ENCODE measurements around the gene ENTPD6.
A peak's percentile ranks its signal among the peaks of the same experiment; 100 is the strongest.
"Not testable (repeated sequence)": the region's sequence is repeated elsewhere in the genome, so short reads cannot be mapped to it uniquely, and the experiment has no call there.

ENTPD6 gene

DNA sequence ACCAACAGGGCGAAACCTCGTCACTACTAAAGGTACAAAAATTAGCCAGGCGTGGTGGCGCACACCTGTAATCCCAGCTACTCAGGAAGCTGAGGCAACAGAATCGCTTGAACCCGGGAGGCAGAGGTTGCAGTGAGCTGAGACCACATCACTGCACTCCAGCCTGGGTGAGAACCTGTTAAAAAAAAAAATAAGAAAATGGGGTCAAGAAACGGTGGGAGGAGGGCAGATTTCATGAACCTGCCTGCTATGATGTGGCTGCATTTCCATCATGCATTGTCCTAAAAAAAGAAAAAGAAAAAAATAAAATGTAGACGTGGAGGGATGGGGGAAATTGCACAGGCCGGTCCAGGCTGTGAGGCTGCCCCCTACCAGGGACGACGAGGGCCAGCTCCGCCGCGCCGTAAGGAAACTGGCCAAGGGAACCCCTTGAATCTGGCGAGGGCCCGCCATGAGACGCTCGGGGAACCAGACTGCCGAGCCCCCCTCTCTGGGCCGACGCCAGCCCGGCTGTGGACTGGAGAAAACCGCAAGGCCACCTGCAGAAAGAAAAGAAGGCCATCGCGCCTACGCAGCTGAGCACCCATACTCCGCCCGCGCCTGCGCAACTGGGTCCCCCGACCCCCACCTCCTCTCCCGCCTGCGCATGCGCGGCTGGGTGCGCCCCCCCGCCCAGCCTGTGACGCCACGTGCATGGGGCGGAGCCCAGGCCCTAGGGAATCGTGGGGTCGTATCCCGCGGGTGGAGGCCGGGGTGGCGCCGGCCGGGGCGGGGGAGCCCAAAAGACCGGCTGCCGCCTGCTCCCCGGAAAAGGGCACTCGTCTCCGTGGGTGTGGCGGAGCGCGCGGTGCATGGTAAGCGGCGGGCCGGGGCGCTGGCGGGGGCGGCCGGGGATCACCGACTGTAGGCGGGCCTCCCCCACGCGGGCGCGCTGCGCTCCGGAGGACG lies at the start of gene ENTPD6:
Gene ENTPD6 (plus strand): TSS at position 699 of the 948 bp plus-strand sequence. CDS start 10,825 bp downstream, outside the sequence.
- DNase-seq, result peak; percentile 81 to 92 (median 86)

DNA sequence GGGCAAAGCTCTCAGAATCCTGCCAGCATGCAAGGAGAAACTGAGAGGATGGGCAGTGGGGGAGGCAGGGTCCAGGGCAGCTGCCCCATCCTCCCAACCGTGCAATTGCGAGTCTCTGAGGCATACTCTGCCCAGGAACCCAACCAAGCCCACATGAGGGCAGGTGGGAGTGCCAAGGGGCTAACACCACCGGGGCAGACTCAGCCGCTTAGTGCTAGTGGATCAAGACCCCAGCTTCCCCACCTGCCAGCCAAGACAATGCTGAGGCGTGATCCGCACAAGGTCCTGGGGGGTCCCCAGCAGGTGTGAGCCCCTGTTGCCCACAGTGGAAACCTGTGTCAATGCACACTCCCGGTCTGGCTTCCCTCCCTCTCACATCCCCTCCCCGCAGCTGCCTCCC lies 48.5 kb upstream of the ENTPD6 start:
- no peak for DNase-seq

DNA sequence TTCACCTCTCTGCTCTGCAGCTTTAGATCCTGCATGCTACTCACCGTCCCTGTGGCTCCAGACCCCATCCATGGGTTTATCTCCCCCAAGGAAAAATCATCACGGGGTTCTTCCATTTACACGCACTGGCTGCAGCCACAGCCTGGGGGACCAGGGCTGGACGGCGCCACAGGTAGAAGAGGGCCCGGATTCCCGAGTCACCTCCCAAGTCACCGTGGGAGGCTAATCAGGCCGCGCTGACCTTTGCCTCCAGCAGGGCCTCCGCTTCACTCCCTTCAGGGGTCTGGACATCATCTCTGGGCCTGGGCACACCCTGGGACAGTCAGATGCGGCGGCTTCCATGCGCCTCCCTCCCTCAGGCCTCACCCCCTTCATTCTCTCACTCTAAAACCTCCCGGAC lies 47.8 kb upstream of the ENTPD6 start:
- DNase-seq, result no peak

DNA sequence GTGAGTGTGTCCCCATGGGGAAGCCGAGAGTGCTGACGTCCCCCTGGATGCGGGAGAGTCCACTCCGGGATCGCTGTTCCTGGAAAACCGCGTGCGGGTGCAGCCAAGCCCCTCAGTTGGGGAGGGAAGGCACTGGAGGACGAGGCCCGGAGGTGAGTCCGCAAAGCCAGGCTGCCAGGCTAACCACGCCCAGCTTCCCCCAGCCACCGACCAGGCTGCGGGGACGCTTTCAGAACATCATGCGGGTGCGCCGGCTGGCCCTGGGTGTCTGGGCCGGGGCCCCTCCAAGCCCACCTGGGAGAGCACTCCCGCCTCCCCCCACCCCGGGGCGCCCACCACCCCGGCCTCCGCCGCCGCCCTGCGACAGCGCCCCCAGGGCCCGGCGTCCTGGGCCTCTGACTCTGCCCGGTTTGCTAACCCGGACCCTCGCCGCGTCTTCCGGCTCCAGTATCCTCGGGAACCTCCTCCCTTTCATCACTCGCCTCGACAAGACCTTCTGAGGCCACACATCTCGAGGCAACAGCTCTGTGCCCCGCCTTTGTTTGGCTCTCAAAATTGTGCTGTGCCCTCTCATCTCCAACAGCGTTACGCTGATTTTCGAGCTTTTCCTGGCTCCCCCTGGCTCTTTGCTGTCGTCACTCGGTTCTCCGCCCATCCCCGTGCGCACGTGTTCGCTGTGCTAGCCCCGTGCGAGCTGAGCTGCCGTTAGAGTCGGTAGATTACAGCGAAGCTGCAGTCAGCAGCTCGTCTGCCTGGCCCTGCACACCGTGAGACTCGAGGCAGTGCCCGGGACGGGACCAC lies 47.1 kb upstream of the ENTPD6 start:
- peak in 3 of 4 experiments; percentile 11 to 56 (median 28) for DNase-seq

DNA sequence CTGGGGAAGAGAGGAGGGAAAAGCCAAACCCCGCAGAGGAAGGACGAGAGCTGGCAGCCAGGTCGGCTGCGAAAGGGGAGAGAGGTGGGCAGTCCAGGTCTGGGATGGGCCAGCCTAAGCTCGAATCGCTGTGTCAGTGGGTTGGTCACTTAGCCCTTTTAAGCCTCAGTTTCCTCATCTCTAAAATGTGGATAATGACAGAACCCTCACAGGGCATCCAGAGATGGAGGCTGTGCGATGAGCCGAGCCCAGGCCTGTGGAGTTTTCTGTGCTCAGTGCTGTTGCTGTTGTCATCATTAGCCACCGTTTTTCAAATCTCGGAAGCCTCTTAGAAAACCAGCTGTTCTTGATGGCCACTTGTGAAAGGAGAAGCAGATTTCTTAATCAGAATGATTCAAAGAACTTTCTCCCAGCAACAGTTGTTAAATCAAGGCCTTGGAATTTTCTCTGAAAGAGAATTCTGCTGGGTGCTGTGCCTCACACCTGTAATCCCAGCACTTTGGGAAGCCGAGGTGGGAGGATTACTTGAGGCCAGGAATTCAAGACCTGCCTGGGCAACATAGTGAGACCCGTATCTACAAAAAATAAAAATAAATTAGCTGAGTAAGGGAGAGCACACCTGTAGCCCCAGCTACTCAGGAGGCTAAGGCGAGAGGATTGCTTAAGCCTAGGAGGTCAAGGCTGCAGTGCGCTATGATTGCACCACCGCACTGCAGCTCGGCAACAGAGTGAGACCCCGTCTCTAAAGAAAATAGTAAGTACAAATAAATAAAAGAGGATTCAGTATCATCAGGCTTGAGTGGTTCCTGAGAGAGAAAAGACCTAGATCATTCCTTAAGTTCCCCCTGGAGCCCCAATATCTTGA lies 46.3 kb upstream of the ENTPD6 start:
- no peak for DNase-seq

DNA sequence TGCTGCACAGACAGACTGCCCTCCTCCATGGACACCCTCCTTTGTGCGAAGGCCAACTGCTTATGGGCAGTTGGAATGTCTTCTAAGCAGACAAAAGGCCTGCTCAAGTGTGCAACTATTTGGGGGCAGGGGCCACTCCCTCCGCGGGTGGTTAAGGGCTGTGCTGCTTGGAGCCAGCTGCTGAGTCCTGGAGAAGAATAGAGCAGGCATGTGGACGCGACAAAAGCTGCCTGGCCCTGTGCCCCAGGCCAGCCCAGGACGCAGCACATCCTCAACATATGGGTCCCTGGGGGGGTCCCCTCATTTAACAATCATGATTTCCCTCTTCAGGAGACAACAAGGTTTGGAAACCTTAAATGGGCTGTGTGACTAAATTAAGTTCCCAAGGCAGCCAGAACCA lies 45.5 kb upstream of the ENTPD6 start:
- DNase-seq, result no peak

DNA sequence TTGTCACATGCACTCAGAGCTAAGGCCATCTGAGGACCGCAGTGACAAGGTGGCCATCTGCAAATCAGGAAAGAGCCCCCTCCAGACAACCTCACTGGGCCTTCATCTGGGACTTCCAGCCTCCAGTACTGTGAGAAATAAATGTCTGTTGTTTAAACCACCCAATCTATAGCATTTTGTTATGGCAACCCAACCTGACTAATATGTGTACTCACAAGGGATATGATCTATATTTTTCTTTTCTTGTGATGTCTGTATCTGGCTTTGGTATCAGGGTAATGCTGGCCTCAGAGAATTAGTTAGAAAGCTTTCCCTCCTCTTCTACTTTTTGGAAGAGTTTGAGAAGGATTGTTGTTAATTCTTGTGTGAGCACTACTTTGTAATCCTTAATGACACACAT lies 37.5 kb upstream of the ENTPD6 start:
- no peak for DNase-seq

DNA sequence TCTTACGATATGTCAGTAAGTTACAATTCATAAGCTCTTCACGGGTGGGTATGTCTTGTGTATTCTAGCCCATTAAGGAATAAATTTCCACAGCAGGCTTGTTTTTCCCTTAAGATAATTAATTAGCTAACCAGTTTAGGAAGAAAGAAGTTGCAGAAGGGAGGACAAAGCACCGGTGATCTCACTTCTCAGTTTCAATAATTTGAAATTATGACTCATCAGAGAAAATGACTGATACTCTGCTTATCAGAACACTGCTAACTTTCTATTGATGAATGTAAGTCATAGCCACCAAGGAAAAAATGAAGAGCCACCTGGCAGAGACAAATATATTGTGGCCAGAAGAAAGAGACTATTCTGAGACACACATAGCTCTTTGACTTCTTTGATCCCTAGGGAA lies 35.0 kb upstream of the ENTPD6 start:
- no peak for DNase-seq

DNA sequence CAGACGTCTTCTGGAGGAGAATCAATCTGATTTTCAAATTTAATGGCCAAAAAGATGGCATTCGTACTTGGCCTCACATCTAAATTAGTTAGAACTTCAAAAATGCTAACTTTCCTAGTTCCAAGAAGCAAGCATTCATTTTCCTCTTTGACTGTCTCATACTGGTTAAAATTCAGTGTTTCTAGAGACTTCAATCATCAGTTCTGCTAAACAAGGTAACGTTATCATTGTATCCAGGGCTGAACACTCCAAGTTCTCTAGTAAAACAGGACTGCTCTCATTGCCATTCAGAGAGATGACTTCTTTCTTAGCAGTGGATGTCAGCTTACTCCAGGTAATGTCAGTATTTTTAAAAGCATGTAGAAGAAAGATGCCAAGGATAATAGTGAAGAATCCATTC lies 34.6 kb upstream of the ENTPD6 start:
- no peak for DNase-seq

DNA sequence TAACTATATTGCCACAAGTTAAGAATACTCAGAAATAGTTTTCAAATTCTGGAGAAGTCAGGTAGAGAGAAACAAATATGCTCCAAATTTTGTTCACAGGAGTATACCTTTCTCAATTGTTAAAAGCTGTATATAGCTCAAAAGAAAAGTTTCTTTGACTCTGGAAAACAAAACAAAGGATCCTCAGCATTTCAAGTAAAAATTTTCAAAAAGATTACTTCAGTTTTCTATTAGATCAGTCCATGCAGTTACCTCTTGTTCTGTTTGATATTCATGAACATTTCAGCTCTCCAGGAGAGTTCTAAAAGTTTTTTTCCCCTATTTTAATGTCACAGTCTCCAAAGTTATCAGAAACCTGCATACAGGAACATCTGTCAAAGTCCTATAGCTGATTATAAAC lies 30.4 kb upstream of the ENTPD6 start:
- no peak for DNase-seq

DNA sequence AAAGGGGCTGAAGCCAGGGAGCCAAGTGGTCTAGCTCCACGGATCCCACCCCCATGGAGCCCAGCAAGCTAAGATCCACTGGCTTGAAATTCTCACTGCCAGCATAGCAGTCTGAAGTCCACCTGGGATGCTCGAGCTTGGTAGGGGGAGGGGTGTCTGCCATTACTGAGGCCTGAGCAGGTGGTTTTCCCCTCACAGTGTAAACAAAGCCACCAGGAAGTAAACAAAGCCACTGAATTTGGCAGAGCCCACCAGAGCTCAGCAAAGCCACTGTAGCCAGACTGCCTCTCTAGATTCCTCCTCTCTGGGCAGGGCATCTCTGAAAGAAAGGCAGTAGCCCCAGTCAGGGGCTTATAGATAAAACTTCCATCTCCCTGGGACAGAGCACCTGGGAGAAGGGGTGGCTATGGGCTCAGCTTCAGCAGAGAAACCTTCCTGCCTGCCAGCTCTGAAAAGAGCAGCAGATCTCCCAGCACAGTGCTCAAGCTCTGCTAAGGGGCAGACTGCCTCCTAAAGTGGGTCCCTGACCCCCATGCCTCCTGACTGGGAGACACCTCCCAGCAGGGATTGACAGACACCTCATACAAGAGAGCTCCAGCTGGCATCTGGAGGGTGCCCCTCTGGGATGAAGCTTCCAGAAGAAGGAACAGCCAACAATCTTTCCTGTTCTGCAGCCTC lies 29.3 kb upstream of the ENTPD6 start:
- not testable (repeated sequence) for DNase-seq

DNA sequence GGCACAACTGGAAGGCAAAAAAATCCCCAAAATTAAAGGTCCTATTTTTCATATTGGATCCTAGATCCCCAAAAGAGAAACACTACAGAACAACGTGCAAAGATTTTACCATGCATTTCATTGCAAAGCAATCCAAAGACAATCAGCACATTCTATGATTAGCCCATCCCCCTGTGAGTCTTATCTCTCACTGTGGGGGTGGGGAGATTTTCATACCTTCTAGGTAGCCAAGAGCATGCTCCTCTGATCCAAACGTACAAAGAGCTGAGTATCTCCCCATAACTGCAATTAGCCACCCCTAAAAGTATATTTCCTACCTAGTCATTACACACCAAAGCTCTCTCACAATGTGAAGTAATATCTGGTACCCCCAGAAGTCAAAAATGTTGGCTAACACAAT lies 22.2 kb upstream of the ENTPD6 start:
- DNase-seq, result no peak

DNA sequence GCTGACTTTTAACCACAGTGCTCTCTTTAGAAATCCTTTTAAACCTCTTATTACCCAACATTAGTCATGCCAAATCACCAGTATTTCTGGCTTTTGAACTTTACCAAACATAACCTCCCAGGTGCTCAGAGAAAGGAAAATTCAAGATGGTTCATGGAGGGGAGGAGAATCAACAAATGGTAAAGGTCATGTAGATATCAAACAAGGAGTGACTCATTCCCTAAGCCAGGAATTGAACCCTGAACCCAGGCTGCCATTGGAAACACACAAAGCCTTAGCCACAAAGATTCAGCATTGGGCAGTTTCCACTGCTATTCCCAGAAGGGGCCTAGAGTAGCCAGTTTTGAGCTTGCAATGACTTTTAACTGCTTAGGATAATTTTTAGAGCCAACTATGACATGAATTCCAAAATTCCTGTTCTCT lies 21.6 kb upstream of the ENTPD6 start:
- DNase-seq, result no peak

DNA sequence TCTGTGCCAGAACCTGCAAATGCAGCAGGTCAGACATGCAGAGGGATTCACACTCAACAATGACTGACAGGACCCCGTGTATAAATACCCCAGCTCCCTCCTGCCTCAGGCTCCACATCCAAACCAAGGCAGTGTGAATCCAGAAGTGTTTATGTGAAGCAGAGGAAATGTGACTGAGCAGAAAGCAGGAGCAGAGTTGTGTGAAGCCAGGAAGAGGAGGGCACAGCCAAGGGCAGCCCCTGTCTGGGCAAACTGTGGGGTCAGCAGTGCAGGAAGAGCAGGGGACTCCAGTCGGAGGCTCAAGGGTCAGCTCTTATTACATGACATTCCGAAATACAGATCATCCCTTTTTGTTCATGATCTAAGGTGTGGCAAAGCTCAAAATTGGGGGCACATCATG lies 19.3 kb upstream of the ENTPD6 start:
- no peak for DNase-seq

DNA sequence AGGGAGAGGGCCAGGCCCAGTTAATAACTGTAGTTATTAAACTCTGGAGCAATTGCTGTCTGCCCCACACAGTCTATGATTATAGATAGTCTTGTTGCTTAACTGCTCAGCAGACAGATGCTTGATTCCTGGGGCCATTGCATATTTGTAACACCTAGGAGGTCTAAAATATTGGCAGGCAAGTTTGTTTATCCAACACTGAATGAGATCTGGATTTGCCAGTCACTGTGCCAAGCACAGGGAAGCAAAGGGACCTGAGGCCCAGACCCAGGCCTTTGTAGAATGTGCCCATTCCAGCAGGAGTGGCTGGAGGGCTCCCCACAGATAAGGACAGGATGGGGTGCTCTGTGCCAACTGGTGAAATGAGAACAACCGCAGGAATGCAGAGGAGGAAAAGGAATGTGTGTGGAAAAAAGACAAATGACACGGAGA lies 17.6 kb upstream of the ENTPD6 start:
- DNase-seq, result no peak

DNA sequence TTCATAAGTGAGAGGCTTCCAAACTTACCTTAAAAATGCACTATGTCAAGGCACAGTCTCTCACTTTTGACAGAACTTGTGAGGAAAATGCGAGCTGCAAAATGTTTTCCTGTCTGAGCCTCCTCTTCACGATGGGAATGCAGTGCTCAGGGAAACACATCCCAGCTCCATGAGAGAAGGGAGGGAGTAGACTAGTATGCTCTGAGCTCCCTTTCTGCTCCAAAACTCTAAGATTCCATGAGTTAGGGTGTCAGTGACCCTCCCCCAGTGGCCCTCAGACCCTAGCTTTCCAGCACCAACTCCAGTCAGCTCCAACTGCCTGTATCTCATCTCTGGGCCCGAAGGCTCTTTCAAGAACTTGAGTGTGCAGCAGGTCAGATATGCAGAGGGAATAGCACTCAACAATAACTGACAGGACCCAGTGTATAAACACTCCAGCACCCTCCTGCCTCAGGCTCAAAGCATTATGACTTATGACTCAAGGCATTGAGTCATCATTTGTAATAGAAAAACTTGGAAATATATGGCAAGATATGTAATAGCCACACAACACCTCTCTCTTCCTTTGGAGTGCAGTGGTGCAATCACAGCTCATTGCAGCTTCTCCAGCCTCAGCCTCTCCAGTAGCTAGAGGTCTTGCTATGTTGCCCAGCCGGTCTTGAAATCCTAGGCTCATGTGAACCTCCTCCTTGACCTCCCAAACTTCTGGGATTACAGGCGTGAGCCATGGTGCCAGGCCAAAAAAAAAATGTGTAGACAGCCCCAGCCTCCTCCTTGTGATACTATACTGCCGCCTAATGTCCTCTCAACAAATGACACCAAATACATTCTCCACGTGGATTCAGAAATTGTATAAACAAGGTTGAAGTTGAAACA lies 16.7 kb upstream of the ENTPD6 start:
- no peak for DNase-seq

DNA sequence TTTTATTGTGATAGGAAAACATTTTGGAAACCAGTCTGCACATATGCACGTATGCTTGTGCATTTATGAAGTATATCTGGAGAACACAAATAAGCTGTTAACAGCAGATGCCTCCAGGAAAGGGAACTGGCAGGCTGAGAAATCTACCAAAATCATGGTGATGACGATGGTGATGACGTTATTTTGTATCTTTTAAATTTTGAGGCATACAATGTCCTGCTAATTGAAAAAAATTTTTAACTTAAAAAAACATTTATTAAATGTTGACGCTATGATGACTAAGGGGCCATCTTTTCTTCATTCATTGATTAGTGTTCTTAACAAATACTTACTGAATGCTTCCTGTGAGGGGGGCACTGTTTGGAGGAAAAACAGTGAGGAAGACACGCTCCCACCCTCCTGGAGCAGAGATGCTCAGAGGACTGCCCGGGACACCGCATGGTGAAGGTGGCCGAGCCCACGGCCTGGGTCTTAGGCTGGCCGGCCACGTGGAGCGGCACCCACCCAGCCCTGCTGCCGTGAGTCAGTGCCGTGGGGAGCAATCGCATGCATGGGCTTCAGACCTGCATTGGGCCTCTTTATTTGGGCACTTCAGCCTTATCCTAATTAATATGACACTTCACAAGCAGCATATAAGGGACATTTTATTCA lies 15.9 kb upstream of the ENTPD6 start:
- no peak for DNase-seq

DNA sequence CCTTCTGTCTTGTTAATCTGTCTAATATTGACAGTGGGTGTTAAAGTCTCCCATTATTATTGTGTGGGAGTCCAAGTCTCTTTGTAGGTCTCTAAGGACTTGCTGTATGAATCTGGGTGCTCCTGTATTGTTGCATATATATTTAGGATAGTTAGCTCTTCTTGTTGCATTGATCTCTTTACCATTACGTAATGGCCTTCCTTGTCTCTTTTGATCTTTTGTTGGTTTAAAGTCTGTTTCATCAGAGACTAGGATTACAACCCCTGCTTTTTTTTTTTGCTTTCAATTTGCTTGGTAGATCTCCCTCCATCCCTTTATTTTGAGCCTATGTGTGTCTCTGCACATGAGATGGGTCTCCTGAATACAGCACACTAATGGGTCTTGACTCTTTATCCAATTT lies 11.1 kb upstream of the ENTPD6 start:
- not testable (repeated sequence) for DNase-seq

DNA sequence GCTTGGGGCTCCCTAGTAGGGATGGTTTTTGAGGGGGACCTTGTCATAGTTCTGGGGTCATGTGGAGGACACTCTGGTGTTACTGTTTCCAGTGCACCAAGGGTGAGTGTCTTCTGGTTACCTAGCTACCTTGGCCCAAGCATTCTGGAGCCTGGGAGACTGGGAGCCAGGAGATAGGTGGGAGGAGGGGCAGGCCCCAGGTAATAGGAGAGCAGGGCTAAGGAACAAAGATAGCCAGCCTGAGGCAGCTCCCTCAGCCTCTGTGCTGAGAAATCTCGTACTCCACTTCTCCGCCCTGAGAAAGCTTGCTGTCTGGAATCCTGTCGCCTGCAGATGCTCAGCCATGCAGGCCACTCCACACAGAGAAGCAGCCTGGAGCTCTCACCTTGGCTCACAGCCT lies 8.3 kb upstream of the ENTPD6 start:
- no peak for DNase-seq

DNA sequence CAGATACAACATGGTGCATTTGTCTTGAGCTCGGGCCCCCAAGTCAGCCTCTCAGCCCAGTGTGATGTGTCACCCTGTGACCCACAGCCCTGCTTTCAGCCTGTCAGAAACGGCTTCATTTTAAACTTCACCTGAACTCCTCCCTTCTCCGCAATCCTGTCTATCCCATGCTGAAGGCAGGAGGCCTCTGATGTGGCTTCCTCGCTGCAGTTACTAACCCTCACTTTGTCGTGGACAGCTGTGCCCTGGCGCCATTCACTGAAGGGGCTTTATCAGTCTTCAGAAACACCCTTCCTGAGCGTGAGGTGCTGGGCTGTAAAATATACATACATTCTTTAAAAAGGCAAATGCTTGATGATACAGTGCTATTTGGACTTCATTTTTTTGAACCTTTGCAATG lies 7.9 kb upstream of the ENTPD6 start:
- DNase-seq, result no peak

DNA sequence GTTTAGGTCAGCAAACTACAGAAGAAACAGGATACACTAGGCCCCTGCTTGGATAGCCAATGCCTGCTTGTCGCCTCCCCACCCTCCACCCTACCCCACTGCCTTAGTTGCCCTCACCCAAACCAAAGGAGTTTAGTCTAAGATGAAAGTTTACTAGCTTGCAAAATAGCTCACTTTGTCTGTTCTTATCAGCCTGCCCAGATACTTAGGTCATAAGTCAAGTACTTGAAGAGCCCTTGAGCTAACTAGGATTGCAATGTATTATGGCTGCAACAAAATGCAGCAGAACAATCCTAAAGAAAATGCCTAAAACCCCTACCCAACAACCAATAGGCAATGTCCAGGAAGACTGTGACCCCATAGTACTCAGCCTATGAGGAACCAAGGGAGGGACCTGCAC lies 7.3 kb upstream of the ENTPD6 start:
- DNase-seq, result no peak
